Caco-2 (cell line): ENCODE results near the gene ESPN. TPM values are rescaled to one million over a fixed set of nuclear protein-coding genes. Genes with fewer than 3 reads are reported as not detected.
"Not testable (repeated sequence)": the region's sequence is repeated elsewhere in the genome, so short reads cannot be mapped to it uniquely, and the experiment has no call there.

Experiments
- BruUV-seq: library from RNA; stranded (reverse); fragments of 400-500 nt; replicated peaks from 2 replicates; lab custom pipeline; 2021; lab: Mats Ljungman, UMichigan
- CTCF ChIA-PET: fragments of 300-600 bp; sonication (Branson Sonifier 250); formaldehyde crosslinking; loops from one replicate; lab custom pipeline; 2022; ENCODE audit warnings: antibody characterized with exemption; lab: Charles Lee
- POLR2A ChIA-PET: fragments of 300-600 bp; sonication (Branson Sonifier 250); formaldehyde crosslinking; loops from one replicate; lab custom pipeline; 2022; ENCODE audit warnings: antibody characterized with exemption; lab: Charles Lee
- DNase-seq, 2 experiments: peaks; one replicate each; pipeline versions ENCODE4 v3.0.0 to v3.0.0-alpha.2; 2020 to 2022
- H3K27me3 ChIP-seq: replicated peaks from 2 replicates; pipeline ENCODE4 v1.6.0; 2011; ENCODE audit warnings: low read length; ENCODE audit not compliant: control insufficient read depth, insufficient read depth
- H3K36me3 ChIP-seq: 2 replicates; pipeline ENCODE4 v1.5.1; 2011; ENCODE audit warnings: low read length; ENCODE audit not compliant: control insufficient read depth, insufficient read depth
- H3K4me1 ChIP-seq: fragments of 250-450 bp; sonication (Bioruptor Pico); 2 replicates; pipeline ENCODE4 v1.5.1; 2020; ENCODE audit warnings: mild to moderate bottlenecking
- H3K4me3 ChIP-seq: 2 replicates; pipeline ENCODE4 v1.5.1; 2011; ENCODE audit warnings: low read depth, mild to moderate bottlenecking, control low read depth, low read length
- H3K9me3 ChIP-seq: fragments of 250-450 bp; sonication (Bioruptor Pico); 2 replicates; pipeline ENCODE4 v1.5.1; 2020; ENCODE audit warnings: mild to moderate bottlenecking, moderate library complexity
- H3K27ac Mint-ChIP-seq: one replicate; pipeline ENCODE4 v1.8.0; 2022; ENCODE audit warnings: mixed read lengths; ENCODE audit not compliant: unreplicated experiment
- H3K27me3 Mint-ChIP-seq: one replicate; pipeline ENCODE4 v1.8.0; 2022; ENCODE audit warnings: mixed read lengths; ENCODE audit not compliant: insufficient read depth, unreplicated experiment
- H3K36me3 Mint-ChIP-seq: one replicate; pipeline ENCODE4 v1.8.0; 2022; ENCODE audit warnings: mild to moderate bottlenecking, mixed read lengths; ENCODE audit not compliant: insufficient read depth, unreplicated experiment
- H3K4me1 Mint-ChIP-seq: one replicate; pipeline ENCODE4 v1.8.0; 2022; ENCODE audit warnings: low read depth, mixed read lengths; ENCODE audit not compliant: unreplicated experiment
- H3K4me3 Mint-ChIP-seq: one replicate; pipeline ENCODE4 v1.8.0; 2022; ENCODE audit warnings: mild to moderate bottlenecking, moderate library complexity, mixed read lengths; ENCODE audit not compliant: unreplicated experiment
- H3K9me3 Mint-ChIP-seq: one replicate; pipeline ENCODE4 v1.8.0; 2022; ENCODE audit warnings: mixed read lengths; ENCODE audit not compliant: unreplicated experiment
- CTCF ChIP-seq, 2 experiments: fragments of 200-600 bp in 1 of 2; IDR thresholded peaks; 1 replicate in 1 of 2; 2 replicates in 1 of 2; pipeline versions ENCODE4 v1.5.1 to v1.8.0; 2011 to 2022; ENCODE audit warnings: antibody characterized with exemption in 1 of 2, control low read depth in 1 of 2, inconsistent platforms in 1 of 2, low read depth in 1 of 2, low read length in 1 of 2, mild to moderate bottlenecking in 1 of 2, moderate library complexity in 1 of 2; ENCODE audit not compliant: insufficient read depth in 1 of 2, severe bottlenecking in 1 of 2, unreplicated experiment in 1 of 2
- intact Hi-C: fragments of 100-400 bp; cut with micrococcal nuclease; formaldehyde crosslinking; loops from one replicate; pipeline ENCODE4 v1.10.0; 2022; ENCODE audit not compliant: unreplicated experiment
- total RNA-seq: library from RNA; stranded (reverse); gene quantifications from 2 replicates; pipeline ENCODE4 v1.2.3, GENCODE V29; 2022

ESPN gene
- total RNA-seq, 1 experiment from 2014 or later = 16.3 TPM

- peaks cover 4% of the 10 kb centered on the region for H3K27me3 Mint-ChIP-seq
- H3K9me3 ChIP-seq = no peaks in the 10 kb centered on the region
- peaks cover 14% of the 10 kb centered on the region for H3K4me1 ChIP-seq
- H3K9me3 Mint-ChIP-seq = no peaks in the 10 kb centered on the region
- POLR2A ChIA-PET = no interaction called here
- H3K27me3 ChIP-seq = peaks cover 1% of the 10 kb centered on the region
- DNase-seq = no peak
- H3K4me3 ChIP-seq = no peak overlapping the region
- no TSS peak for BruUV-seq
- no peak overlapping the region for H3K27ac Mint-ChIP-seq
- no peaks in the 10 kb centered on the region for H3K36me3 Mint-ChIP-seq
- CTCF ChIA-PET = interaction anchor here (1.2 kb wide), 1 partner anchor 14 kb away, joined by 3 read pairs; no protein-coding TSS in a partner anchor
- no peak for TF ChIP-seq CTCF (IDR thresholded peaks at IDR 0.05; ENCODE audit: insufficient read depth in 1 of 2, low read depth in 1 of 2, low read length in 1 of 2, severe bottlenecking in 1 of 2, unreplicated experiment in 1 of 2)
- no peak overlapping the region for H3K4me3 Mint-ChIP-seq
- no peaks in the 10 kb centered on the region for H3K36me3 ChIP-seq
- intact Hi-C loops = no loop called here
- no peaks in the 10 kb centered on the region for H3K4me1 Mint-ChIP-seq
These were observed 1.8 kb downstream of the ESPN start for GRCh38 chr1:6426277-6426971.

GRCh38 chr1:6426972-6427350, 2.4 kb downstream of the ESPN start:
- H3K4me1 Mint-ChIP-seq = no peaks in the 10 kb centered on the region
- H3K9me3 ChIP-seq = no peaks in the 10 kb centered on the region
- DNase-seq = no peak
- H3K36me3 Mint-ChIP-seq = no peaks in the 10 kb centered on the region
- CTCF ChIA-PET = no interaction called here
- no peak for TF ChIP-seq CTCF (IDR thresholded peaks at IDR 0.05; ENCODE audit: insufficient read depth in 1 of 2, low read depth in 1 of 2, low read length in 1 of 2, severe bottlenecking in 1 of 2, unreplicated experiment in 1 of 2)
- intact Hi-C loops = no loop called here
- no peaks in the 10 kb centered on the region for H3K9me3 Mint-ChIP-seq
- no TSS peak for BruUV-seq
- no peak overlapping the region for H3K4me3 Mint-ChIP-seq
- peaks cover 14% of the 10 kb centered on the region for H3K4me1 ChIP-seq
- no peak overlapping the region for H3K4me3 ChIP-seq
- H3K27ac Mint-ChIP-seq = no peak overlapping the region
- H3K36me3 ChIP-seq = no peaks in the 10 kb centered on the region
- H3K27me3 Mint-ChIP-seq = no peaks in the 10 kb centered on the region
- peaks cover 1% of the 10 kb centered on the region for H3K27me3 ChIP-seq
- POLR2A ChIA-PET = no interaction called here

DNA sequence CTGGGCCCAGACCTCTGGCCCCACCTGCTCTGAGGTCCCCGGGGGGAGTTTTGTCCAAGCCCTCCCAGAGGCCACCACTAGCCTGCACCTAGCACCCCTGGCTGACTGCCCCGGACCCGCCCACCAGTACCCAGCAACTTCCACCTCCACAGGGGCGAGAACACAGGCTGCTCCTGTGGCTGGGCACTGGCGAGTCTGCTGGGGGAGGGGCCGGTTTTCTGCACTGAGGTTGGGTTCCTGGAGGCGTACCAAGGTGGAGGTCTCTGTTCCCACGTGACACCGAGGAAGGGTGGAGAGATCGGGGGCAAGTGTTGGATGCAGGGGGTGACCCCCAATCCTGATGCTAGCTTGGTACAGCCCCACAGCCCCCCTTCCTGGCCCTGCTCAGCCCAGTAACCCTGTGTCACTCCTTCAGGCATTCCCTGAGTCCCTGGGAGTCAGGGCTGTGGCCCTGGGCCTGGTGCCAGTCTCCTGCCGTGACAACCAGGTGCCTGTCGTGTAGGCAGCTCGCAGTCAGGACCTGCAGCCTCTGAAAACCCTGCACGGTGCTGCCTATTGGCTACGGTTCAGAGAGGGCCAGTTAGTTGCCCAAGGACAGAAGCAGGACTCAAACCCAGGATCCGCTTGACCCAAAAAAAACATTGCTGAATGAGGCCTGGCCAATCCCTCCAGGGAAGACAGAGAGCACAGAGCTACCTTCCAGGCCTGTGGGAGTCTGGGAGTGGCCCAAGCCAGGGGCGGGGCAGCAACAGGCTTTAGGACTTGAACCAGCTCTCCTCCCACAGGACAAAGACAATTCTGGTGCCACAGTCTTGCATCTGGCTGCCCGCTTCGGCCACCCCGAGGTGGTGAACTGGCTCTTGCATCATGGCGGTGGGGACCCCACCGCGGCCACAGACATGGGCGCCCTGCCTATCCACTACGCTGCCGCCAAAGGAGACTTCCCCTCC, 3.1 kb downstream of the ESPN start:
- DNase-seq = peak in 1 of 2 experiments; percentile 28
- intact Hi-C loops = no loop called here
- BruUV-seq = no TSS peak
- Mint-ChIP-seq H3K27me3 (no peaks in the 10 kb centered on the region), H3K4me3 (no peak overlapping the region), H3K27ac (no peak overlapping the region), H3K9me3 (no peaks in the 10 kb centered on the region), H3K36me3 (no peaks in the 10 kb centered on the region), H3K4me1 (no peaks in the 10 kb centered on the region)
- Histone ChIP-seq H3K27me3 (peaks cover 1% of the 10 kb centered on the region), H3K4me1 (peaks cover 14% of the 10 kb centered on the region), H3K9me3 (no peaks in the 10 kb centered on the region), H3K4me3 (no peak overlapping the region), H3K36me3 (no peaks in the 10 kb centered on the region)
- POLR2A ChIA-PET = no interaction called here
- no peak for TF ChIP-seq CTCF (IDR thresholded peaks at IDR 0.05; ENCODE audit: insufficient read depth in 1 of 2, low read depth in 1 of 2, low read length in 1 of 2, severe bottlenecking in 1 of 2, unreplicated experiment in 1 of 2)
- CTCF ChIA-PET = interaction anchor here (1.0 kb wide), 1 partner anchor 10 kb away, joined by 4 read pairs; no protein-coding TSS in a partner anchor

DNA sequence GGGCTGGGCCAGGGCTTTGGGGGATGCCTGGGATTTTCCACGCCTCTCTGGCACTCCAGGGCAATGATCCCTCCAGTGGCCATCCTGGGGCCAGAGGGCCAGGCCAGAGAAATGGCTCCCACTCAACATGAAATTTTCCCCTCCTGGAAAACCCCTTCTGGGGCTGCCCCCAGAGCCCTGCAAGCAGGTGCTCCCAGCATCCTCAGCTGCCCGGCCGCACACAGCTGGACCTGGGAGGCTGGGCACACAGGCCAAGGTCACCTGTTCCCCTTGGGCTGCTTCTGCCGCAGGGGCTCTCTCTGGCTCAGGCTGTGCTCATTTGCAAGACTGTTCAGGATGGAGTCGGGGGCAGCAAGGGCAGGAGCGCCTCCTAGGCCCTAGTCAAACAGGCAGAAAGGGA, 3.9 kb downstream of the ESPN start:
- H3K9me3 ChIP-seq, DNase-seq, H3K4me3 Mint-ChIP-seq, H3K4me1 Mint-ChIP-seq, H3K36me3 Mint-ChIP-seq, H3K4me3 ChIP-seq, intact Hi-C loops, H3K27ac Mint-ChIP-seq, BruUV-seq, H3K27me3 ChIP-seq, H3K9me3 Mint-ChIP-seq, POLR2A ChIA-PET, H3K27me3 Mint-ChIP-seq, H3K36me3 ChIP-seq: not testable (repeated sequence)
- H3K4me1 ChIP-seq = peaks cover 14% of the 10 kb centered on the region
- CTCF ChIA-PET = interaction anchor here (1.0 kb wide), 1 partner anchor 10 kb away, joined by 4 read pairs; no protein-coding TSS in a partner anchor
